DOHH2 (cell line): ENCODE results near the gene GSKIP.

ENCODE experiments used
- EZH2phosphoT487 ChIP-seq: fragments of 200-600 bp; sonication (generic); IDR thresholded peaks from 2 replicates; pipeline ENCODE4 v1.6.1; 2017; ENCODE audit warnings: borderline replicate concordance, mild to moderate bottlenecking, antibody characterized with exemption, low read length, moderate library complexity, mixed read lengths
- TF ChIP-seq, protein P1 (sequence below): fragments of 200-600 bp; sonication (generic); IDR thresholded peaks from one replicate; pipeline ENCODE4 v1.5.1; 2014; ENCODE audit warnings: antibody characterized with exemption, mild to moderate bottlenecking, low read depth, low read length; ENCODE audit not compliant: poor library complexity, severe bottlenecking

DNA sequence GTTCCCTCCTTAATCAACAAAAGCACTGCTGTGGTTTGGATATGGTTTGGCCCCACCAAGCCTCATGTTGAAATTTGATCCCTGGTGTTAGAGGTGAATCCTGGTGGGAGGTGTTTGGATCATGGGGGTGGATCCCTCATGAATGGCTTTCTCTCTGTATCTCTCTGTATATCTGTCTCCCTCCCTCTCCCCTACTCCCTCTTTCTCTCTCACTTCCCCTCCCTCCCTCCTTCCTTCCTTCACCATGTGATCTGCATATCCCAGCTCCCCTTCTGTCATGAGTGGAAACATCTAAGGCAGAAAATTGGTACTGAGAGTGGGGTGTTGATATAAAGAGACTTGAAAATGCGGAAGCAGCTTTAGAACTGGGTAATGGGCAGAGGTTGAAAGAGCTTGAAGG lies 5.2 kb downstream of the GSKIP start:
- TF ChIP-seq, protein P1, sequence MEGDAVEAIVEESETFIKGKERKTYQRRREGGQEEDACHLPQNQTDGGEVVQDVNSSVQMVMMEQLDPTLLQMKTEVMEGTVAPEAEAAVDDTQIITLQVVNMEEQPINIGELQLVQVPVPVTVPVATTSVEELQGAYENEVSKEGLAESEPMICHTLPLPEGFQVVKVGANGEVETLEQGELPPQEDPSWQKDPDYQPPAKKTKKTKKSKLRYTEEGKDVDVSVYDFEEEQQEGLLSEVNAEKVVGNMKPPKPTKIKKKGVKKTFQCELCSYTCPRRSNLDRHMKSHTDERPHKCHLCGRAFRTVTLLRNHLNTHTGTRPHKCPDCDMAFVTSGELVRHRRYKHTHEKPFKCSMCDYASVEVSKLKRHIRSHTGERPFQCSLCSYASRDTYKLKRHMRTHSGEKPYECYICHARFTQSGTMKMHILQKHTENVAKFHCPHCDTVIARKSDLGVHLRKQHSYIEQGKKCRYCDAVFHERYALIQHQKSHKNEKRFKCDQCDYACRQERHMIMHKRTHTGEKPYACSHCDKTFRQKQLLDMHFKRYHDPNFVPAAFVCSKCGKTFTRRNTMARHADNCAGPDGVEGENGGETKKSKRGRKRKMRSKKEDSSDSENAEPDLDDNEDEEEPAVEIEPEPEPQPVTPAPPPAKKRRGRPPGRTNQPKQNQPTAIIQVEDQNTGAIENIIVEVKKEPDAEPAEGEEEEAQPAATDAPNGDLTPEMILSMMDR, result no peak
- no peak for TF ChIP-seq EZH2phosphoT487
